K562 (cell line): ENCODE measurements around the gene CATSPER3. TPM values are rescaled to one million over a fixed set of nuclear protein-coding genes. Genes with fewer than 3 reads are reported as not detected.

Source experiments
- ATAC-seq: fragments of 200-7000 bp; cut with Tn5 transposase; 3 replicates; pipeline ENCODE4 v1.9.1; 2020; ENCODE audit warnings: moderate library complexity
- BruUV-seq: library from RNA; stranded (reverse); fragments of 400-500 nt; replicated peaks from 2 replicates; lab custom pipeline; 2021; lab: Mats Ljungman, UMichigan
- CTCF ChIA-PET: fragments of 300-600 bp; formaldehyde crosslinking; extraction: SDS; loops from one replicate; lab custom pipeline; 2021; ENCODE audit warnings: low intra/inter-chr PET ratio; lab: Yijun Ruan, JAX
- POLR2A ChIA-PET: fragments of 300-600, 350-650 bp; sonication (Branson Sonifier 250); formaldehyde crosslinking; extraction: SDS; loops from one replicate; lab custom pipeline; 2021; ENCODE audit warnings: antibody characterized with exemption, inconsistent platforms; lab: Yijun Ruan, JAX
- DNase-seq, 4 experiments: peaks; one replicate each; pipeline versions ENCODE4 v3.0.0 to v3.0.0-alpha.2; 2011 to 2018; ENCODE audit warnings: low spot score in 3 of 4, mixed read lengths in 3 of 4; ENCODE audit errors: extremely low read depth in 1 of 4
- FAIRE-seq: peaks from 2 replicates; lab custom pipeline; 2011; peaks lifted over from hg19 to GRCh38; lab: Jason Lieb, UNC
- H2AFZ ChIP-seq: 2 replicates; pipeline ENCODE4 v1.6.0; 2011; ENCODE audit warnings: low read depth, low read length, control low read depth, inconsistent platforms
- H3K27ac ChIP-seq: fragments of 200-600 bp; 3 replicates; pipeline ENCODE4 v1.8.0; 2011; ENCODE audit warnings: low read depth, mild to moderate bottlenecking, control low read depth, inconsistent platforms, low read length, moderate library complexity, mixed read lengths; ENCODE audit errors: extremely low read depth
- H3K27me3 ChIP-seq, 2 experiments: fragments of 300-600 bp in 1 of 2; 2 replicates in 1 of 2; 3 replicates in 1 of 2; pipeline versions ENCODE4 v1.6.0 to v1.8.0; 2011; ENCODE audit warnings: inconsistent platforms in 2 of 2, low read length in 2 of 2, mild to moderate bottlenecking in 1 of 2, mixed read lengths in 1 of 2, moderate library complexity in 1 of 2; ENCODE audit not compliant: control insufficient read depth in 2 of 2, insufficient read depth in 2 of 2
- H3K36me3 ChIP-seq: fragments of 300-600 bp; 3 replicates; pipeline ENCODE4 v1.8.0; 2011; ENCODE audit warnings: mild to moderate bottlenecking, low read length, inconsistent platforms; ENCODE audit not compliant: control insufficient read depth, insufficient read depth
- H3K4me1 ChIP-seq, 2 experiments: fragments of 200-600 bp in 1 of 2; replicated peaks in 1 of 2; 2 replicates in 1 of 2; 3 replicates in 1 of 2; pipeline versions ENCODE4 v1.5.1 to v1.8.0; 2011; ENCODE audit warnings: inconsistent platforms in 2 of 2, low read length in 2 of 2, mild to moderate bottlenecking in 1 of 2, mixed read lengths in 1 of 2, moderate library complexity in 1 of 2; ENCODE audit not compliant: control insufficient read depth in 2 of 2, insufficient read depth in 2 of 2
- H3K4me2 ChIP-seq: 2 replicates; pipeline ENCODE4 v1.6.1; 2011; ENCODE audit warnings: low read length, control low read depth, inconsistent platforms, mixed read lengths; ENCODE audit not compliant: insufficient read depth
- H3K4me3 ChIP-seq: fragments of 200-600 bp; sonication (generic), shearing (Covaris generic); 2 replicates; pipeline ENCODE4 v1.5.1; 2016; ENCODE audit warnings: control low read depth, inconsistent platforms
- H3K79me2 ChIP-seq: fragments of 200-600 bp; 3 replicates; pipeline ENCODE4 v1.8.0; 2011; ENCODE audit warnings: low read length, inconsistent platforms; ENCODE audit not compliant: control insufficient read depth, insufficient read depth
- H3K9ac ChIP-seq, 2 experiments: 2 replicates each; pipeline versions ENCODE4 v1.6.0 to v1.6.1; 2011; ENCODE audit warnings: low read depth in 2 of 2, low read length in 2 of 2, control low read depth in 1 of 2, inconsistent platforms in 1 of 2, mild to moderate bottlenecking in 1 of 2, mixed read lengths in 1 of 2; ENCODE audit not compliant: insufficient read depth in 1 of 2
- H3K9me1 ChIP-seq: one replicate; pipeline ENCODE4 v1.6.0; 2011; ENCODE audit warnings: inconsistent platforms, mild to moderate bottlenecking, low read length, moderate library complexity; ENCODE audit not compliant: control insufficient read depth, insufficient read depth
- H3K9me3 ChIP-seq: replicated peaks from 2 replicates; pipeline ENCODE4 v1.5.1; 2011; ENCODE audit warnings: low read depth, low read length, inconsistent platforms; ENCODE audit not compliant: control insufficient read depth, insufficient read depth
- H4K20me1 ChIP-seq: replicated peaks from 2 replicates; pipeline ENCODE4 v1.6.1; 2011; ENCODE audit warnings: low read length, inconsistent platforms, mixed read lengths; ENCODE audit not compliant: control insufficient read depth, insufficient read depth
- CBX1 ChIP-seq: sonication (generic); IDR thresholded peaks from 2 replicates; pipeline ENCODE4 v1.6.1; 2016; ENCODE audit warnings: antibody characterized with exemption, low read depth, mild to moderate bottlenecking
- CHCHD3 ChIP-seq: fragments of 250-450 bp; sonication (Bioruptor Pico); IDR thresholded peaks from 2 replicates; pipeline ENCODE4 v2.1.2; 2022; ENCODE audit warnings: mild to moderate bottlenecking
- HNRNPLL ChIP-seq: fragments of 200-400 bp; formaldehyde crosslinking; IDR thresholded peaks from 2 replicates; pipeline ENCODE4 v1.6.1; 2017; ENCODE audit warnings: low read length, low read depth, mild to moderate bottlenecking; ENCODE audit not compliant: poor library complexity, severe bottlenecking
- KLF10 ChIP-seq: fragments of 250-450 bp; sonication (Bioruptor Pico); IDR thresholded peaks from 2 replicates; pipeline ENCODE4 v1.6.1; 2021; ENCODE audit warnings: matching md5 sums
- L3MBTL2 ChIP-seq: fragments of 450-650 bp; IDR thresholded peaks from 2 replicates; pipeline ENCODE4 v1.6.1; 2016; ENCODE audit warnings: mild to moderate bottlenecking, moderate library complexity
- TSC22D4 ChIP-seq: fragments of 450-650 bp; IDR thresholded peaks from 2 replicates; pipeline ENCODE4 v1.6.1; 2016; ENCODE audit warnings: missing genetic modification characterization, missing biosample characterization, control low read depth
- ZFP30 ChIP-seq: fragments of 250-450 bp; sonication (Bioruptor Pico); IDR thresholded peaks from 2 replicates; pipeline ENCODE4 v1.8.0; 2022; ENCODE audit warnings: moderate library complexity, mild to moderate bottlenecking, inconsistent platforms, borderline replicate concordance
- whole genome bisulfite sequencing: fragments of 100-300 bp; shearing (Covaris generic); methylation state at CpG from one replicate; pipeline ENCODE4 v1.1.6; 2016; ENCODE audit warnings: low coverage, mixed read lengths; ENCODE audit not compliant: insufficient coverage; ENCODE audit errors: missing lambda C conversion rate; 5-methylcytosine and 5-hydroxymethylcytosine counted together
- in situ Hi-C: fragments of 300-500 bp; cut with MboI; formaldehyde crosslinking; loops from 4 replicates; pipeline ENCODE4 v1.15.0; 2018; ENCODE audit warnings: inconsistent platforms, mixed read lengths
- intact Hi-C: fragments of 100-400 bp; cut with micrococcal nuclease; formaldehyde crosslinking; loops from 2 replicates; pipeline ENCODE4 v1.14.2; 2022
- polyA plus RNA-seq, 8 experiments: library from polyadenylated mRNA; depleted of rRNA in 4 of 8; stranded (reverse) in 5 of 8; unstranded in 3 of 8; fragments of >200 nt; fragmentation: Nextera tagmentation in 2 of 8; fragmentation: Illumina TruSeq in 1 of 8; extraction: Ambion mirVana in 2 of 8; extraction: Trizol in 1 of 8; gene quantifications; 2 replicates each; pipeline versions ENCODE4 v1.2.1 to v1.2.3, GENCODE V29; 2011 to 2014; ENCODE audit warnings: inconsistent platforms in 1 of 8, missing spikeins in 1 of 8
- total RNA-seq, 7 experiments: library from RNA; depleted of rRNA in 6 of 7; stranded (reverse); fragments of >200 nt in 6 of 7; fragmentation: Illumina TruSeq in 2 of 7; extraction: Trizol in 2 of 7; gene quantifications; 2 replicates each; pipeline versions ENCODE4 v1.2.1 to v1.2.3, GENCODE V29; 2011 to 2021; ENCODE audit warnings: low replicate concordance in 1 of 7
- TF ChIP-seq, protein P1 (sequence below): fragments of 200-800 bp; sonication (Bioruptor generic); IDR thresholded peaks from 2 replicates; pipeline ENCODE4 v1.6.1; 2017; ENCODE audit warnings: missing genetic modification characterization, missing compliant biosample characterization

The CATSPER3 gene
- total and polyA plus RNA-seq, 9 of the 15 experiments (the other 6 are each of a cell fraction or from before 2014, with no cell fraction given) = 0.14 to 1.5 (median 0.49) TPM

DNA sequence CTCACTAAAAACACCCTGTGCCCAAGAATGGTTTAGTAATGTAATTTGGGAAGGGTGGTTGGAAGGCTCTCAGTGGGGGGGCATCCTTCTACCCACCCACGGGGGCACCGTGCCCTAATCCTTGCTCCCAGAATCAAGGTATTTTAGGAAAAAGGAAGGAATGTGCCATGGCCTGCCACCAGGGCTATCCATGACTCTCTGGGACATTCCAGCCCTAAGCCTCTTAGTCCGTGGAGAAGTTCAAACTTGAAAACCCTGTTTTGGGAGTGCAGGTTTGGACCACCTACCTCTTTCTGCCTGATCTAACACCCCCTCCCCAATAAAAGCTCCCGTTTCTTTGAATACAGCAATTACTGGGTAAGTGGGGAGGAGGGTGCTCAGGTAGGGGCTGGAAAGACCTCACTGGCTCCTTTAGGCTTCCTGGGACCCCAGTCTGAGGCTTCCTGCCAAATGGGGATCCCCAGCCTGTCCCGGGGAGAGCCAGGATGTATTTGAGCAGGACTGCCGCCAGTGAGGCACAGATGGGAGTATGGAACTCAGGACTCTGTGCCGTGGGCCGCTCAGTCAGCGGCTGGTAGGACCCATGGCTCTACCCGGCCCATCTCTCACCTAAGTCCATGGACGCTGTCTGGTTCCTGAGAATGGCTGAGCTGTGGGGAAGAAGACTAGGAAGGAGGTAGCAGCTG is 70.0 kb downstream of the CATSPER3 start:
- Histone ChIP-seq H3K4me3 (no peak overlapping the region), H3K79me2 (peaks cover 28% of the 10 kb centered on the region), H3K9me1 (no peaks in the 10 kb centered on the region), H3K27ac (no peak overlapping the region), H2AFZ (no peak overlapping the region), H3K36me3 (no peaks in the 10 kb centered on the region; the same call in 2 of the 3 replicates), H3K4me2 (no peak overlapping the region), H3K27me3 (no peaks in the 10 kb centered on the region), H4K20me1 (no peaks in the 10 kb centered on the region), H3K4me1 (peaks cover 19 to 38% of the 10 kb centered on the region in 2 experiments), H3K9me3 (no peaks in the 10 kb centered on the region), H3K9ac (peak overlapping the region in 1 of 2 experiments; percentile 31; a peak in 1 of 4 replicates)
- in situ Hi-C loops = no loop called here
- ChIA-PET POLR2A (interaction anchor here (1.0 to 2.2 kb wide), 4 partner anchors 10 to 18 kb away, joined by 3 to 6 read pairs (median 4); no protein-coding TSS in a partner anchor), CTCF (no interaction called here)
- BruUV-seq = no TSS peak
- no peak for TF ChIP-seq CHCHD3 (CRISPR knock-in tag)
- no peak for FAIRE-seq
- ATAC-seq = no peak
- 73% methylated on average over 11 of the region's 11 CpGs for WGBS
- intact Hi-C loops = no loop called here
- no peak for DNase-seq

DNA sequence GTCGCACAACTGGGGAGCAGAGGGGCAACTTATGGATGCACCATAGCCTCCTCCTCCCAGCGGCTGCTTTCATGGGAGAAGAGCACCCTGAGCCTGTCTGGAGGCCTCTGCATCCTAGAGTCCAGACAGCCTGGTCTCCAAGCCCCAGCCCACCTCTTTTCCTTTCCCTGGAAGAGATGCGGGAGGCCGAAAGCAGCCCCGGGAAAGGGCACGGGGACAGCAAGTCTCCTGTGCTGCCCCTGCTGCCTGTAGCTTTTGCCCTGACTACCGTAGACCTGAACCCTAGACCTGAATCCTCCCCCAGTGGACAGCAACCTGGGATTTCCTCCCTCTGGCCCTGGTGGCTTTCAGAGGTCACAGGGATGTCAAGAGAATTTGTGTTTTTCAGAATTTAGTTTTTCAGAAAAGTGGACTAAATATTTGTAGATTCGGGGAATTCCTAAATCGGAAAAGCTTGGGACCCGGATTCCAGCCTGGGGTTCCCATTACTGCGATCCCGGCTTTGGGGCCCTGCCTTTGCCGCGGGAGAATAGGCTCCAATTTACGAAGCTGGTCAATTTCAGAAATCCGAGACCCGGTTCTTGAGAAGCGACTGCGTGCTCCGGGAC is 70.6 kb downstream of the CATSPER3 start:
- Histone ChIP-seq H2AFZ (no peak overlapping the region), H3K27me3 (no peaks in the 10 kb centered on the region), H3K36me3 (no peaks in the 10 kb centered on the region; the same call in 2 of the 3 replicates), H3K9me1 (no peaks in the 10 kb centered on the region), H3K4me3 (no peak overlapping the region), H3K4me2 (no peak overlapping the region), H3K4me1 (peaks cover 19 to 35% of the 10 kb centered on the region in 2 experiments), H3K79me2 (peaks cover 21% of the 10 kb centered on the region), H3K27ac (no peak overlapping the region), H3K9ac (peak overlapping the region in 1 of 2 experiments; percentile 31; a peak in 1 of 4 replicates), H4K20me1 (no peaks in the 10 kb centered on the region)
- WGBS = 92% methylated on average over 20 of the region's 20 CpGs
- in situ Hi-C loops (no loop called here), intact Hi-C loops (no loop called here)
- ChIA-PET POLR2A (interaction anchor here (1.3 to 2.2 kb wide), 2 partner anchors 10 to 17 kb away, joined by 4 to 6 read pairs; no protein-coding TSS in a partner anchor), CTCF (no interaction called here)
- no peak for ATAC-seq
- DNase-seq = no peak
- FAIRE-seq = no peak
- no peak for TF ChIP-seq CBX1
- TF ChIP-seq ZFP30 (CRISPR knock-in tag) = no peak
- no peak for TF ChIP-seq KLF10 (CRISPR knock-in tag)
- no peak for TF ChIP-seq HNRNPLL
- no peak for TF ChIP-seq L3MBTL2
- TF ChIP-seq, protein P1, sequence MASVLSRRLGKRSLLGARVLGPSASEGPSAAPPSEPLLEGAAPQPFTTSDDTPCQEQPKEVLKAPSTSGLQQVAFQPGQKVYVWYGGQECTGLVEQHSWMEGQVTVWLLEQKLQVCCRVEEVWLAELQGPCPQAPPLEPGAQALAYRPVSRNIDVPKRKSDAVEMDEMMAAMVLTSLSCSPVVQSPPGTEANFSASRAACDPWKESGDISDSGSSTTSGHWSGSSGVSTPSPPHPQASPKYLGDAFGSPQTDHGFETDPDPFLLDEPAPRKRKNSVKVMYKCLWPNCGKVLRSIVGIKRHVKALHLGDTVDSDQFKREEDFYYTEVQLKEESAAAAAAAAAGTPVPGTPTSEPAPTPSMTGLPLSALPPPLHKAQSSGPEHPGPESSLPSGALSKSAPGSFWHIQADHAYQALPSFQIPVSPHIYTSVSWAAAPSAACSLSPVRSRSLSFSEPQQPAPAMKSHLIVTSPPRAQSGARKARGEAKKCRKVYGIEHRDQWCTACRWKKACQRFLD (CRISPR knock-in tag) = no peak
- TF ChIP-seq TSC22D4 (tag) = no peak
- TF ChIP-seq, all 486 proteins: peak for 0
- no peaks in the 10 kb centered on the region for H3K9me3 ChIP-seq
- no TSS peak for BruUV-seq
